GM12878 (cell line): ENCODE measurements around the gene TXNRD3. TPM values are rescaled to one million over a fixed set of nuclear protein-coding genes. Genes with fewer than 3 reads are reported as not detected.

Source experiments
- ATAC-seq: fragments of 200-7000 bp; cut with Tn5 transposase; 3 replicates; pipeline ENCODE4 v1.9.1; 2020; ENCODE audit warnings: mild to moderate bottlenecking, moderate library complexity
- BruUV-seq: library from RNA; stranded (reverse); fragments of 400-500 nt; replicated peaks from 2 replicates; lab custom pipeline; 2021; lab: Mats Ljungman, UMichigan
- CTCF ChIA-PET: fragments of 300-600 bp; sonication (Branson Sonifier 250); formaldehyde crosslinking; extraction: SDS; loops from one replicate; lab custom pipeline; 2021; ENCODE audit warnings: inconsistent platforms; lab: Yijun Ruan, JAX
- POLR2A ChIA-PET: fragments of 350-600 bp; formaldehyde crosslinking; extraction: SDS; loops from one replicate; lab custom pipeline; 2021; ENCODE audit warnings: inconsistent platforms; lab: Charles Lee
- RAD21 ChIA-PET: fragments of 300-600 bp; sonication (Branson Sonifier 250); formaldehyde crosslinking; loops from one replicate; lab custom pipeline; 2023; ENCODE audit warnings: antibody characterized with exemption; ENCODE audit not compliant: unreplicated experiment; lab: Charles Lee
- SMC1A ChIA-PET: fragments of 300-600 bp; sonication (Branson Sonifier 250); formaldehyde crosslinking; loops from one replicate; lab custom pipeline; 2023; ENCODE audit not compliant: unreplicated experiment, uncharacterized antibody; lab: Charles Lee
- DNase-seq: peaks from one replicate; pipeline ENCODE4 v3.0.0-alpha.2; 2011; ENCODE audit warnings: low read depth, low spot score
- FAIRE-seq: peaks from 3 replicates; lab custom pipeline; 2011; peaks lifted over from hg19 to GRCh38; lab: Jason Lieb, UNC
- H2AFZ ChIP-seq: 2 replicates; pipeline ENCODE4 v1.6.0; 2011; ENCODE audit warnings: low read depth, low read length, control low read depth; ENCODE audit not compliant: control insufficient read depth
- H3K27ac ChIP-seq: 2 replicates; pipeline ENCODE4 v1.5.1; 2011; ENCODE audit warnings: control low read depth; ENCODE audit not compliant: control insufficient read depth, insufficient read depth
- H3K27me3 ChIP-seq, 2 experiments: replicated peaks in 1 of 2; 2 replicates each; pipeline versions ENCODE4 v1.6.0 to v1.6.1; 2011; ENCODE audit warnings: low read length in 1 of 2; ENCODE audit not compliant: control insufficient read depth in 2 of 2, insufficient read depth in 2 of 2
- H3K36me3 ChIP-seq, 2 experiments: 2 replicates each; pipeline ENCODE4 v1.5.1; 2011; ENCODE audit warnings: low read length in 1 of 2; ENCODE audit not compliant: control insufficient read depth in 2 of 2, insufficient read depth in 2 of 2
- H3K4me1 ChIP-seq: 2 replicates; pipeline ENCODE4 v1.6.1; 2011; ENCODE audit warnings: mild to moderate bottlenecking, low read length, moderate library complexity, mixed read lengths; ENCODE audit not compliant: control insufficient read depth, insufficient read depth
- H3K4me2 ChIP-seq: 2 replicates; pipeline ENCODE4 v1.6.0; 2011; ENCODE audit warnings: control low read depth; ENCODE audit not compliant: control insufficient read depth, insufficient read depth
- H3K4me3 ChIP-seq: fragments of 200-600 bp; sonication (generic); 2 replicates; pipeline ENCODE4 v1.5.1; 2016
- H3K79me2 ChIP-seq: 2 replicates; pipeline ENCODE4 v1.6.0; 2011; ENCODE audit warnings: low read length; ENCODE audit not compliant: control insufficient read depth, insufficient read depth
- H3K9ac ChIP-seq: 2 replicates; pipeline ENCODE4 v1.8.0; 2011; ENCODE audit warnings: low read length, control low read depth, mixed read lengths; ENCODE audit not compliant: control insufficient read depth, insufficient read depth
- H3K9me3 ChIP-seq: replicated peaks from 3 replicates; pipeline ENCODE4 v1.5.1; 2011; ENCODE audit warnings: mild to moderate bottlenecking, low read length; ENCODE audit not compliant: control insufficient read depth, insufficient read depth
- H4K20me1 ChIP-seq: 2 replicates; pipeline ENCODE4 v1.6.0; 2011; ENCODE audit not compliant: control insufficient read depth, insufficient read depth
- CBFB ChIP-seq: IDR thresholded peaks from 2 replicates; pipeline ENCODE4 v1.6.1; 2016; ENCODE audit warnings: antibody characterized with exemption, low read depth
- EED ChIP-seq: sonication (generic); IDR thresholded peaks from 2 replicates; pipeline ENCODE4 v1.6.1; 2016; ENCODE audit warnings: antibody characterized with exemption, low read depth
- EP300 ChIP-seq, 2 experiments: fragments of 150-350 bp in 1 of 2; IDR thresholded peaks; 2 replicates each; pipeline ENCODE4 v1.6.1; 2011 to 2012; ENCODE audit warnings: low read depth in 2 of 2, low read length in 2 of 2, borderline replicate concordance in 1 of 2, improper control_type of control experiment in 1 of 2, inconsistent platforms in 1 of 2; ENCODE audit not compliant: control insufficient read depth in 1 of 2
- KLF5 ChIP-seq: fragments of 450-650 bp; IDR thresholded peaks from 2 replicates; pipeline ENCODE4 v1.6.1; 2014; ENCODE audit warnings: mild to moderate bottlenecking; ENCODE audit not compliant: partially characterized antibody
- MLLT1 ChIP-seq: fragments of 450-650 bp; IDR thresholded peaks from 2 replicates; pipeline ENCODE4 v1.6.1; 2016; ENCODE audit warnings: mild to moderate bottlenecking
- ZBED1 ChIP-seq: IDR thresholded peaks from 2 replicates; pipeline ENCODE4 v1.6.1; 2016; ENCODE audit warnings: borderline replicate concordance
- WGBS: methylation state at CpG from one replicate; pipeline ENCODE4 v1.1.6; 2016; ENCODE audit warnings: low lambda C conversion rate; ENCODE audit not compliant: insufficient replicate concordance, insufficient coverage; ENCODE audit errors: missing lambda C conversion rate; 5-methylcytosine and 5-hydroxymethylcytosine counted together
- in situ Hi-C: fragments of 300-500 bp; cut with MboI; formaldehyde crosslinking; loops from 9 replicates; pipeline ENCODE4 v1.14.3; 2018; ENCODE audit warnings: mixed read lengths
- intact Hi-C: fragments of 100-400 bp; cut with micrococcal nuclease; formaldehyde crosslinking; loops from one replicate; pipeline ENCODE4 v1.14.2; 2022; ENCODE audit not compliant: unreplicated experiment
- polyA plus RNA-seq, 11 experiments: library from polyadenylated mRNA; depleted of rRNA in 4 of 11; unstranded in 6 of 11; stranded (reverse) in 5 of 11; fragments of >200 nt; fragmentation: Nextera tagmentation in 4 of 11; fragmentation: Illumina TruSeq in 1 of 11; extraction: Ambion mirVana in 4 of 11; extraction: Trizol in 1 of 11; gene quantifications; 1 replicate in 1 of 11; 2 replicates in 10 of 11; pipeline versions ENCODE4 v1.2.1 to v1.2.3, GENCODE V29; 2011 to 2016; ENCODE audit warnings: inconsistent platforms in 2 of 11, missing spikeins in 2 of 11, low read depth in 1 of 11
- total RNA-seq, 4 experiments: library from RNA; depleted of rRNA in 3 of 4; stranded (reverse); fragments of >200 nt in 3 of 4; fragmentation: Illumina TruSeq in 1 of 4; extraction: Trizol in 1 of 4; gene quantifications; 2 replicates each; pipeline versions ENCODE4 v1.2.1 to v1.2.3, GENCODE V29; 2013 to 2021

The TXNRD3 gene
- total and polyA plus RNA-seq, 10 of the 15 experiments (the other 5 are each of a cell fraction or from before 2014, with no cell fraction given) = not detected

GRCh38 chr3:126685021-126685420 lies 30.1 kb upstream of the TXNRD3 start:
- no peaks in the 10 kb centered on the region for H3K9me3 ChIP-seq
- TF ChIP-seq KLF5 (no peak), EP300 (IDR thresholded peaks at IDR 0.05; ENCODE audit: borderline replicate concordance in 1 of 2, control insufficient read depth in 1 of 2, low read depth in 2 of 2, low read length in 2 of 2) (no peak), ZBED1 (no peak), EED (no peak), MLLT1 (no peak), CBFB (no peak)
- no peaks in the 10 kb centered on the region for H4K20me1 ChIP-seq
- 51% methylated on average over 3 of the region's 3 CpGs for WGBS
- ATAC-seq = no peak
- no peak overlapping the region for H2AFZ ChIP-seq
- POLR2A ChIA-PET = no interaction called here
- CTCF ChIA-PET = interaction anchor here (0.5 kb wide), 1 partner anchor 60 kb away, joined by 3 read pairs; no protein-coding TSS in a partner anchor
- no peak for DNase-seq
- no peak overlapping the region for H3K9ac ChIP-seq
- intact Hi-C loops = no loop called here
- no peaks in the 10 kb centered on the region for H3K36me3 ChIP-seq
- H3K27ac ChIP-seq = no peak overlapping the region
- RAD21 ChIA-PET = no interaction called here
- SMC1A ChIA-PET = no interaction called here
- peaks cover 0 to 1% of the 10 kb centered on the region in 2 experiments; a peak in 1 of 4 replicates for H3K27me3 ChIP-seq
- no peak for FAIRE-seq
- H3K79me2 ChIP-seq = no peaks in the 10 kb centered on the region
- no peak overlapping the region for H3K4me2 ChIP-seq
- no TSS peak for BruUV-seq
- in situ Hi-C loops = no loop called here
- no peaks in the 10 kb centered on the region for H3K4me1 ChIP-seq
- H3K4me3 ChIP-seq = no peak overlapping the region
